Hematopoietic multipotent progenitor cell treated with erythropoietin and hydrocortisone succinate and interleukin-3 and kit ligand, for 6 days (in vitro differentiated cells): ENCODE results near the gene NPRL2.
"Not testable (repeated sequence)": the region's sequence is repeated elsewhere in the genome, so short reads cannot be mapped to it uniquely, and the experiment has no call there.

Source experiments
- DNase-seq: peaks from one replicate; pipeline ENCODE4 v3.0.0-alpha.2; 2015

NPRL2 gene

DNA sequence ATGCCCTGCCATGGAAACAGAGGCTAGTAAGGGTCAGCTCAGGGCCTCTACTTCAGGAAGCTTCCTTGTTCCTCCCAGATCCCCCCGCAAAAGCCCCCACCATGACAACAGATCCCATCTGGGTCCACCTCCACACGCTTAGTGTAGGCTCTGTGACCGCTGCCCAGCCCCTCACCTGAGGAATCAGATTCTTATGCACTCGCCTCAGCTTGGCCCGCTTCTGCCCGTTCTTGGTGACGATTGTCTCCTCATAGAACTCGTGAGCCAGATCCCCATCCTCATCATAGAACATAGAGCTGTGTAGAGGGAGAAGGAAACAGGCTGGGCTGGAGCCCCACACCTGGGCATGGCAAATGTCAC, 24.4 kb downstream of the NPRL2 start:
- no peak for DNase-seq

GRCh38 chr3:50325497-50326181, 24.9 kb downstream of the NPRL2 start:
- no peak for DNase-seq

DNA sequence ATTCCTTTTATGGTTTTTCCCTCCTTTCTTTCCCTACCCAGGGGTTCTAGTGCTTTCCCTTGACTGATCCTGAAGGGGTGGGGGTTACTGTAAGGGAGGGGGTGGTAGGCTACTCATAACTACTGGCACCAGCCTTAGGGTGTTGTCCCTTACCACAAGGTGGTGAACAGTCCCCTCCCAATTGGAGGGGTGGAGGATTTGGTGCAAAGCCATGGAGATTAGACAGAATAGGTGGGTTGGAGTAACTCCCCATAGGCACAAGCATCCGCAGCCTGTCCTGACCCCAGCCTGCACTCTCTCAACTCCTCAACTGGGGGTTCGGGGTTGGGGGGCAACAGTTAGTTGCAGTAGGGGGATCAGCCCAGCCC, 25.5 kb downstream of the NPRL2 start:
- DNase-seq: peak; percentile 58

DNA sequence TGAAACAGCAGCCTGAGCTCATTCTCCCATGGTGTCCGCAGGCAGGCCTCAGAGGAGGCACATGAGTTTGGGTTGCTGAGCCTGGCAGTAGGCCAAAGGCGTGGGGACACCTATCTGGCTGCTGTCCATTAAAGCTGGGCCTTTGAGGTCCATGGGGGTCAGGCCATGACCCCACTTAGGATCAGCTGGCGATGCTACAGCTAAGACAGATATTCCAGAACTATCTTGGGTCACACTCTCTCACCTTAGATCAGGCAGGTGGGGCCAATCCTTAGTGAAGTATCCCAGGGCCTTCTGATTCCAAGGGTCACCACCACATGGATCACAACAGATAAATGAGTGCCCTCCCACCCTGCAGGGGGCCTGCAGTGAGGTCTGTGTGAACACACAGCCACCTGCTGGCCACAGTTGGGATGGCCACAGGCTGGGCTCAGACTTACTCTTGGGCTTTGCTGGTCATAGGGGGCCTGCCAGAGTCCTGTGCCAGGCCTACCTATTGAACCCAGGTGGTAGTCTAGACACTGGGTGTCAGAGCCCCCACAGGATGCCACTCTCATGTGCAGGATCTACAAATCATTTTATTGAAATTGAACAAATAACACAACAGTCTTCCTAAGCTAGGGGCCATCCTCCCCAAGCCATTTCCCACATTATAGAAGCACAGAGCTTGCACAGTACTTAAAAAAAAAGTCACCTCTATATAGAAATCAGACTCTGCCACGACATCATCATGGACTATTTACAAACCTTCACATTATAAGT, 26.0 kb downstream of the NPRL2 start:
- peak; percentile 84 for DNase-seq

- no peak for DNase-seq
These were observed 26.9 kb downstream of the NPRL2 start for GRCh38 chr3:50323614-50324199.

DNA sequence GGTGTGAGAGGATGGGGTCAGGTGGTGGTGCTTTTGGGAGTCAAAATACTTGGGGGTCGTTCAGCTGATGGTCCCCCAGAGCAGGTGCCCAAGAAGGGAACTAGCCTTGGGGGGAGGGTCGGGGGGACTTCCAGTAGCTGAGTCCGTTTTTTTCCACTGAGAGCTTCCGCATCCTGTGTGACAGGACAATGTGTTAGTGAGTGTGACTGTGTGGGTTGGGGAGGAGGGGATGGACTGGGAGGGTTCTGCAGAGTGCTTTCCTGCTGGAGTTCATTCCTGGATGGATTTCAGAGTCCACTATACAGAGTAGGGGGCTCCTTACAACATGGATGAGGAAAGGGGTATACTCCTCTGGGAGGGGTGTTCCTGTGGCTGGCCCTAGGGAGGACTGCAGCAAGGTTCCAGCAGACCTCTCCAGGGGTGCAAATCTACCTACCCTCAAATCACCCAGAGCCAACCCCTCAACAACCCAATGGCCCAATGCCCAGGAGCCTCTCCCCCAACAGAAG, 27.4 kb downstream of the NPRL2 start:
- no peak for DNase-seq

DNA sequence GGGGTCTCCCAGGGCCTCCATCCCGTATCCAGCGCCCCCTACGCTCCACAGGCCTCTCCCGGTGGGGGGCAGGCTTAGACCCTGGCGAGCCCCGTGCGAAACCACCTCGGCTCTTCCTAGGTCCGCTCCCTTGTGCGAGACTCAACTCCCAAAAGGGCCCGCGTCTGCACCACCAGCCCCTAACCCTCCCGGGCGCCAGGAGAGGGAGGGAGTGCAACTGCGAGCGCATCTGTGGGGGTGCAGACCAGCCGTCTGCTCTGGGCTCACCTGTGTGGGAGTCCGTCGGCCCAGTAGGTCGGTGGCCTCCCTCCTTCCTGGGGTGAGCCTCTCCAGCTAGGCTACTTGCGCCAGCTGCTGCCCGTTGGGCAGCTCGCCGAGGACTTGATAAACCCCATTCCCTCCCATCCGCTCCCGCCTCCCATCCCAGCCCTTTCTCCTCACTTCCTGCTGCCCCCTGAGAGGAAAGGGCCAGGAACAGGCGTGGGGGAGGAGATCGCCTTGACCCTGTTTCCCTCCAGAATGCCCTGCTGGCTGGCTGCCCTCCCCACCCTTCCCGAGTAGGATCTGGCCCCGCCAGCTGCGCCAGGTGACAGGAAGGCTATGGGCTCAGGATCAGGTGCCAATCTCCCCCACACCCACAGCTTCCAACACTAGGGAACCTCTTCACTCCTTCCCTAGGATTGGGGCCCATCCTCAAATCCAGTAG, 28.0 kb downstream of the NPRL2 start, which contains the start of gene HYAL2:
Gene HYAL2, minus strand, starts transcription at position 360 of the 706 bp plus-strand sequence. CDS start 2,256 bp downstream, outside the sequence.
- no peak for DNase-seq

GRCh38 chr3:50322115-50322385, 28.5 kb downstream of the NPRL2 start:
- DNase-seq: no peak

- peak; percentile 94 for DNase-seq
These were observed 29.1 kb downstream of the NPRL2 start for GRCh38 chr3:50321336-50322114.

- DNase-seq: peak; percentile 75
These were observed 29.7 kb downstream of the NPRL2 start for GRCh38 chr3:50320853-50321335.

GRCh38 chr3:50319894-50320625, 30.5 kb downstream of the NPRL2 start:
- DNase-seq: no peak

DNA sequence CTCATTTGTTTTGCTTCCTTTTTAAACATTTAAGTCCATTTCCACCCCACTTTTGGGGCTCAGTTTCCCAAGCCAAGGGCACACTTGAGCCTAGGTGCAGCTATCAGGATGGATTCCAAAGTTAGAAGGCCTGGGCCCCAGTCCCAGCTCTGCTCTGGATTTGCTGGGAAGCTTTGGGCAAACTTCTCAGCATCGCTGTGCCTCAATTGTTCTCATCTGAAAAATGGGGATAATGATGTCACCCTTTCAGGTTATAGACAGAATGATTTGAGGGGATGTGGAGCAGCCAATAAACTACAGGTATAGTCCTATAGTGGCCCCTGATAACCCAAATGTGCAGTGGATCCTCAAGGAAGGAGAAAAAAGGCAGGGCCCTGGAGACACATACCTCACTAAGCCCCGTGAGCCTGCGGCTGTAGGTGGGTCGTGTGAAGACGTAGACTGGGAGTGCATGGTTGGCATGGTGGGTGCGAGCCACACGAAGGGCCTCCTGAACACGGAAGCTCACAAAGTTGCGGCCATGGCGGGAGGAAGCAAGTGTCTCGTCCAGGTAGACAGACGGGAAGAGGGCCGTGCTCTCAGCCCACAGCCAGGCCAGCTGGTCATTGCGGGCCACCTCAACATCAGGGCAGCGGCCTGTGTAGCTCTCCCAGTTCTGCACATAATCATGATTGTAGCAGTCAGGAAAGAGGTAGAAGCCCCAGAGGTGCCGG, 31.2 kb downstream of the NPRL2 start:
- DNase-seq: no peak

DNA sequence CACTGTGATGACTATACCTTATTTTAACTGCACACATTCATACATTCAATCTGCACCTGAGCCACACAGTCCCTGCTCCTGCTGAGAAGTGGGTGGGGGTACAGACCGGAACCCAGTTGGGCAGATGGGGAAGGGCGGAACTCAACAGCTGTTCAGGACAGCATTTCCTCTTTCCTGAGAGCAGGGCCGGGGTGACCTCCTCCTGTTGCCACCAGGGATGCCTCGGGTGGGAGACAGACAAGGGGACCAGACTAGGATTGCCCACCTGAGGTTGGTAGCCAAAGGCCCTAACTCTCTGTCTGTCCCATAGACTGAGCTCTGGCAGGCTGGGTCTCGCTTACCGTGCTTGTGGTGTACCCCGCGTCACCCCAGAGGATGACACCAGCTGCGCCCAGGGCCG, 32.0 kb downstream of the NPRL2 start:
- no peak for DNase-seq

GRCh38 chr3:50318163-50318562, 32.4 kb downstream of the NPRL2 start:
- no peak for DNase-seq

DNA sequence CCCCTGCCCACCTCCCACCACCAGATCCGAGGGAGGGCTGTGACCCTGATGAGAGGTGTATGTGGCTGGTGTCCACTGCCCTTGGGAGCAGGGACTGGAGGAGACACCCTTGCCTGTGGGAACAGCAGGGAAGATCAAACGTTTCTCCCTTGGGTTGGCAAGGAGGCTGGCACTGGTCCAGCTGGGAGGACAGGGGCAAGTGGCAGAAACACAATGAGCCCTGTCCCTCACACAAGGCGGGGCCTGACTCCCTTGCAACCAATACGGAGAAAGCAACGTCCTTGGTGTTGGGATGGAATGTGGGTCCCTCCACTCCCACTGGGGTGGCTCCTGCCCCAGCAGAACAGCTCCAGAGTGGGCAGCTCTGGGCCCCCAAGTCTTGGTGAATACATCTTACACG, 33.3 kb downstream of the NPRL2 start:
- DNase-seq: no peak

GRCh38 chr3:50316657-50317242, 33.8 kb downstream of the NPRL2 start:
- no peak for DNase-seq

DNA sequence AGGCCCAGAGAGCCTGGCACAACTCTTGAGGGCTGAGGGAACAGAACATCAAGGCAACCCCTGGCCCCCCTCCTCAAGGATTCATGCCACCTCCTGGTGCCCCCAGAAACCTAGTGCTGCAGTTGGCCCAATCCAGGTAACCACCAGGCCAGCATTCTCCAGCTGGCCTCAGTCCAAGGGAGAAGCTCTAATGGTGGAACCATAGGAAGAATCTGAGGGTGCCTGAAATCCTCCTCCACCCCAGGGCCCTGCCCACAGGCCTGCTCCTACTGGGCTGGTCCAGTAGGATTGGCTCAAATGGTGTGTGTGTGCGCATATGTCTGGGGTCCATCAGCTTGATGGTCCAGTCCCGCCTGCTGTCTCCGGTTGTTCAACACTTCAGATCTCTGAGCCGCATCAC, 35.8 kb downstream of the NPRL2 start:
- DNase-seq: no peak

DNA sequence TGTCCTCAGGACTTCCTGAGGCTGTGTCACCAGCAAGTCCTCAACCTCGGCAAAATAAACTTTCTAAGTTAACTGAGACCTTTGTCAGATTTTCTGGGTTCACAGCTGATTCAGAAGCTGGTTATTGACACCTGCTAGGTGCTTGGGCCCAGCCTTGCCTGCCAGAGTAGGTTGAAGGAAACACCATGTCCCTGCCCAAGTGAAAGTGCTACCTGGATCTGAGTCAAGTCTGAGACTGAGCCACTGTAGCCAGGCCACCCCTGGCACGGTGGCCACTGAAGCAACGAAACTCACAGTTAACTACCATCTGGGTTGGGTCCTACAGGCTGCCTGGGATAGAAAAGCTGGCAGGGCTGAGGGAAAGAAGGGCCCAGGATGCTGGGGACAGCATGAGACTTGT, 36.2 kb downstream of the NPRL2 start:
- no peak for DNase-seq

DNA sequence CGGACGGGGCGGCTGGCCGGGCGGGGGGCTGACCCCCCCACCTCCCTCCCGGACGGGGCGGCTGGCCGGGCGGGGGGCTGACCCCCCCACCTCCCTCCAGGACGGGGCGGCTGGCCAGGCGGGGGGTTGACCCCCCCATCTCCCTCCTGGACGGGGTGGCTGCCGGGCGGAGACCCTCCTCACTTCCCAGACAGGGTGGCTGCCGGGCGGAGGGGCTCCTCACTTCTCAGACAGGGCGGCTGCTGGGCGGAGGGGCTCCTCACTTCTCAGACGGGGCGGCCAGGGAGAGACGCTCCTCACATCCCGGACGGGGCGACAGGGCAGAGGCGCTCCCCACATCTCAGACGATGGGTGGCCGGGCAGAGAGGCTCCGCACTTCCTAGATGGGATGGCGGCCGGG, 38.5 kb downstream of the NPRL2 start:
- not testable (repeated sequence) for DNase-seq

GRCh38 chr3:50304601-50305000, 46.0 kb downstream of the NPRL2 start:
- no peak for DNase-seq
